RWPE1 (cell line): ENCODE results near the gene SEC31A.
"Not testable (repeated sequence)": the region's sequence is repeated elsewhere in the genome, so short reads cannot be mapped to it uniquely, and the experiment has no call there.

Experiments
- CTCF ChIA-PET: fragments of 350-600 bp; sonication (Branson Sonifier 250); formaldehyde crosslinking; extraction: SDS; loops from one replicate; lab custom pipeline; 2021; lab: Yijun Ruan, JAX
- POLR2A ChIA-PET: fragments of 400-600 bp; formaldehyde crosslinking; extraction: SDS; loops from one replicate; lab custom pipeline; 2020; ENCODE audit warnings: antibody characterized with exemption; ENCODE audit not compliant: low non-redundant PET; lab: Yijun Ruan, JAX
- DNase-seq: peaks from one replicate; pipeline ENCODE4 v3.0.0; 2012; ENCODE audit warnings: low spot score
- H3K27ac ChIP-seq: fragments of 450-650 bp; 2 replicates; pipeline ENCODE4 v1.5.1; 2017
- TF ChIP-seq, protein P1 (sequence below): fragments of 450-650 bp; conservative IDR thresholded peaks from 2 replicates; pipeline ENCODE4 v1.5.1; 2017; ENCODE audit warnings: low read depth, mild to moderate bottlenecking

Gene SEC31A

DNA sequence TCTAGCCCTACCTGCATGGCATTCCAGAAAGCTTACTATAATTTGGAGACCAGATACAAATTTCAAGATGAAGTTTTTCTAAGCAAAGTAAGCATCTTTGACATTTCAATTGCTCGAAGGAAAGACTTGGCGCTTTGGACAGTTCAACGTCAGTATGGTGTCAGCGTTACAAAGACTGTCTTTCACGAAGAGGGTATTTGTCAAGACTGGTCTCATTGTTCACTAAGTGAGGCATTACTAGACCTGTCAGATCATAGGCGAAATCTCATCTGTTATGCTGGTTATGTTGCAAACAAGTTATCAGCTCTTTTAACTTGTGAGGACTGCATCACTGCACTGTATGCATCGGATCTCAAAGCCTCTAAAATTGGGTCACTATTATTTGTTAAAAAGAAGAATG is 27.1 kb upstream of the SEC31A start:
- ChIA-PET CTCF (no interaction called here), POLR2A (no interaction called here)
- DNase-seq: no peak
- TF ChIP-seq, protein P1, sequence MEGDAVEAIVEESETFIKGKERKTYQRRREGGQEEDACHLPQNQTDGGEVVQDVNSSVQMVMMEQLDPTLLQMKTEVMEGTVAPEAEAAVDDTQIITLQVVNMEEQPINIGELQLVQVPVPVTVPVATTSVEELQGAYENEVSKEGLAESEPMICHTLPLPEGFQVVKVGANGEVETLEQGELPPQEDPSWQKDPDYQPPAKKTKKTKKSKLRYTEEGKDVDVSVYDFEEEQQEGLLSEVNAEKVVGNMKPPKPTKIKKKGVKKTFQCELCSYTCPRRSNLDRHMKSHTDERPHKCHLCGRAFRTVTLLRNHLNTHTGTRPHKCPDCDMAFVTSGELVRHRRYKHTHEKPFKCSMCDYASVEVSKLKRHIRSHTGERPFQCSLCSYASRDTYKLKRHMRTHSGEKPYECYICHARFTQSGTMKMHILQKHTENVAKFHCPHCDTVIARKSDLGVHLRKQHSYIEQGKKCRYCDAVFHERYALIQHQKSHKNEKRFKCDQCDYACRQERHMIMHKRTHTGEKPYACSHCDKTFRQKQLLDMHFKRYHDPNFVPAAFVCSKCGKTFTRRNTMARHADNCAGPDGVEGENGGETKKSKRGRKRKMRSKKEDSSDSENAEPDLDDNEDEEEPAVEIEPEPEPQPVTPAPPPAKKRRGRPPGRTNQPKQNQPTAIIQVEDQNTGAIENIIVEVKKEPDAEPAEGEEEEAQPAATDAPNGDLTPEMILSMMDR: no peak
- no peak overlapping the region for H3K27ac ChIP-seq

DNA sequence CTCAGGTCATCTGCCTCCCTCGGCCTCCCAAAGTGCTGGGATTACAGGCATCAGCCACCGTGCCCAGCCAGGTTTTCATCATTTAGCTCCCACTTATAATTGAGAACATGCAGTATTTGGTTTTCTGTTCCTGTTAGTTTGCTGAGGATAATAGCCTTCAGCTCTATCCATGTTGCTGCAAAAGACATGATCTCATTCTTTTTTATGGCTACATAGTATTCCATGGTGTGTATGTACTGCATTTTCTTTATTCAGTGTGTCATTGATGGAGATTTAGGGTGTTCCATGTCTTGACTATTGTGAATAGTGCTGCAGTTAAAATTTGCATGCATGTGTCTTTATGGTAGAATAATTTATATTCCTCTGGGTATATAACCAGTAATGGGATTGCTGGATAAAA is 23.0 kb upstream of the SEC31A start:
- H3K27ac ChIP-seq, DNase-seq, POLR2A ChIA-PET: not testable (repeated sequence)
- CTCF ChIA-PET: interaction anchor here (0.6 kb wide), 2 partner anchors 45 to 156 kb away, joined by 3 to 6 read pairs; no protein-coding TSS in a partner anchor

DNA sequence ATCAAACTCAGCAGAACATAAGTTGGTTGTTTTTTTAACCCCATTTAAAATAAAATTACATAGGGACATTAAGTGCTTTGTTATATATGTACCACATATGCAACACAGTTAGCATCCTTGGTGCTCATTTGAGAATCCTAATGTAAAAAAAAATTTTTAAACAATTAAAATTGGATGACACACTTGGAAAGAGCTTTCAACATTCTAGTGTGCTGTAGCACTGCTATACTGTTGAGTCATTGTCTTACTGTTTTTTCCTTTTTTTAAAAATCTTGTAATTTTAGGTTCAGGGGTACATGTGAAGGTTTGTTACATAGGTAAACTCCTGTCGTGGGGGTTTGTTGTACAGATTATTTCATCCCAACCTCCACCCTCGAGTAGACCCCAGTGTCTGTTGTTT is 22.4 kb upstream of the SEC31A start:
- H3K27ac ChIP-seq: no peak overlapping the region
- TF ChIP-seq, protein P1: no peak
- ChIA-PET POLR2A (no interaction called here), CTCF (interaction anchor here (0.6 kb wide), 1 partner anchor 79 kb away, joined by 5 read pairs; no protein-coding TSS in a partner anchor)
- DNase-seq: no peak

- H3K27ac ChIP-seq: no peak overlapping the region
- TF ChIP-seq, protein P1: no peak
- ChIA-PET POLR2A (no interaction called here), CTCF (no interaction called here)
- no peak for DNase-seq
Observed at GRCh38 chr4:82909326-82909725, 18.4 kb upstream of the SEC31A start.

DNA sequence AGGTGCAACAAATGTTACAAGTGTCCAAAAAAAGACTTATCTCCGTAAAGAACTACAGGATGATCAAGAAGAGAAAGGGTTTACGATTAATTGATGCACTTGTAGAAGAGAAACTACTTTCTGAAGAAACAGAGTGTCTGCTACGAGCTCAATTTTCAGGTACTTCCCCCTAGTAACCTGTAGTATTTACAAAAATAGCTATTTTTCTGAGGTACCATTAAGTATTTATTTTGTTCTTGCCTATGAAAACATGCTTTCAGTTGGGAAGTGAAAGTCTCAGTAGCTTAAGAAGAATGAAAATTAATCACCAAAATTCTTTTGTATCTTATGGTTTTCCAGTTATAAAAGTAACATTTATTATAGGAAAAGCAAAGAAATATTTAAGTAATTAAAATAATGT is 15.5 kb upstream of the SEC31A start:
- no peak overlapping the region for H3K27ac ChIP-seq
- ChIA-PET CTCF (interaction anchor here (0.6 kb wide), 1 partner anchor 69 kb away, joined by 3 read pairs; no protein-coding TSS in a partner anchor), POLR2A (no interaction called here)
- DNase-seq: no peak
- TF ChIP-seq, protein P1: no peak

DNA sequence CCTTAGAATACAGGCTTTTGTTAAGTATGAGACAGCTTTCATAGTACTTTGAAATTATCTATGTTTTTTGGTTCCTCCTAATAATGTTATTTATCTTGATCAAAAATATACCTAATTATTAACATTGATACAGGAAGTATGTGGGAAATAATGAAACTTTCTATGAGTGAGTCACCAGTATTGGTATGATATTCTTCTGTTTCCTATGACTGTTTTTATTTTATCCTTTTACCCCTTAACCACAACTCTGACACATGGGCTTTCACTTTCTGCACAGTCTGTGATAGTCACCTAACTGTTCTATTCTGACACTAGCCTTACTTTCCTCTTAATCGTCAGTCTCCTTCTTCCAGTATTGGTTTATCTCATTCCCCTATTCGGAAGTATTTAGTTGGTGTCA is 14.3 kb upstream of the SEC31A start:
- ChIA-PET POLR2A (no interaction called here), CTCF (interaction anchor here (0.7 kb wide), 1 partner anchor 40 kb away, joined by 5 read pairs; no protein-coding TSS in a partner anchor)
- TF ChIP-seq, protein P1: no peak
- DNase-seq: no peak
- H3K27ac ChIP-seq: no peak overlapping the region

DNA sequence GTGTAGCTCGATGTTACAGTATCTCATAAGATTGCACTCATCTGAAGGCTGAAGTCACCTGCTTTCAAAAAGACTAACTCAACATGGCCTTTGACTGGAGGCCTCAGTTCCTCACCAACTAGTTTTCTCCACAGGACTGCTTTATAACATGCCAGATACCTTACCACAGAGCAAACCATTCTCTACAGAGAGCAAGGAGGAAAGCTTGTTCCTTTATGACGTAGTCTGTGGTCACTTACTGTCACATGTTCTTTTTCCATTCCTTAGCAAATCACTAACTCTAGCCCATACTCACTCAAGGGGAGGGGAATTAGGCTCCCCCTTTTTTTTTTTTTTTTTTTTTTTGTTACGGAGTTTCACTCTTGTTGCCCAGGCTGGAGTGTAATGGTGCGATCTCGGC is 12.8 kb upstream of the SEC31A start:
- DNase-seq: no peak
- H3K27ac ChIP-seq: no peak overlapping the region
- ChIA-PET CTCF (interaction anchor here (0.7 kb wide), 1 partner anchor 146 kb away, joined by 3 read pairs; no protein-coding TSS in a partner anchor), POLR2A (interaction anchor here (0.7 kb wide), 1 partner anchor 132 kb away, joined by 5 read pairs; no protein-coding TSS in a partner anchor)
- TF ChIP-seq, protein P1: no peak
